Measurements from ENCODE around the gene RFPL3.

DNA sequence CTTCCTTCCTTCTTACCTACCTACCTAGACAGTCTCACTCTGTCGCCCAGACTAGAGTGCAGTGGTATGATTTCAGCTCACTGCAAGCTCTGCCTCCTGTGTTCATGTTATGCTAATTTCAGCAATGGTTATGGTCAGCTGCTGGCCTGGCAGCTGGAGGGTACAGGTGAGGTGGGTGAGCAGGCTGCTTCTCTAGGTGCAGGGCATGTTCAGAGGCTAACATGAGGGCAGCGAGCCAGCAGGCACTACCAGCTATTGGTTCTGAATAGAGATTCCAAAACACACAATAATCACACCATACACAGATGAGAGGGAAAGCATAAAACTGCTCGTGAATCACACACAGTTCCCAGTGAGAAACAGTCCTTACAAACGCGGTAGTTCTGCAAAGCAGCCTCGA, 48.7 kb upstream of the RFPL3 start:
- TF ChIP-seq, protein P1, sequence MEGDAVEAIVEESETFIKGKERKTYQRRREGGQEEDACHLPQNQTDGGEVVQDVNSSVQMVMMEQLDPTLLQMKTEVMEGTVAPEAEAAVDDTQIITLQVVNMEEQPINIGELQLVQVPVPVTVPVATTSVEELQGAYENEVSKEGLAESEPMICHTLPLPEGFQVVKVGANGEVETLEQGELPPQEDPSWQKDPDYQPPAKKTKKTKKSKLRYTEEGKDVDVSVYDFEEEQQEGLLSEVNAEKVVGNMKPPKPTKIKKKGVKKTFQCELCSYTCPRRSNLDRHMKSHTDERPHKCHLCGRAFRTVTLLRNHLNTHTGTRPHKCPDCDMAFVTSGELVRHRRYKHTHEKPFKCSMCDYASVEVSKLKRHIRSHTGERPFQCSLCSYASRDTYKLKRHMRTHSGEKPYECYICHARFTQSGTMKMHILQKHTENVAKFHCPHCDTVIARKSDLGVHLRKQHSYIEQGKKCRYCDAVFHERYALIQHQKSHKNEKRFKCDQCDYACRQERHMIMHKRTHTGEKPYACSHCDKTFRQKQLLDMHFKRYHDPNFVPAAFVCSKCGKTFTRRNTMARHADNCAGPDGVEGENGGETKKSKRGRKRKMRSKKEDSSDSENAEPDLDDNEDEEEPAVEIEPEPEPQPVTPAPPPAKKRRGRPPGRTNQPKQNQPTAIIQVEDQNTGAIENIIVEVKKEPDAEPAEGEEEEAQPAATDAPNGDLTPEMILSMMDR (IDR thresholded peaks at IDR 0.05; ENCODE audit: low read depth, low read length) = no peak
- TF ChIP-seq POLR2A (IDR thresholded peaks at IDR 0.05; ENCODE audit: extremely low read depth, insufficient read length) (no peak), MYC (IDR thresholded peaks at IDR 0.05; ENCODE audit: low read depth, low read length) (no peak)
- TF ChIP-seq, protein P2, sequence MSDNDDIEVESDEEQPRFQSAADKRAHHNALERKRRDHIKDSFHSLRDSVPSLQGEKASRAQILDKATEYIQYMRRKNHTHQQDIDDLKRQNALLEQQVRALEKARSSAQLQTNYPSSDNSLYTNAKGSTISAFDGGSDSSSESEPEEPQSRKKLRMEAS (IDR thresholded peaks at IDR 0.05; ENCODE audit: low read depth, low read length) = no peak
